Thyroid gland (tissue), 4 donors: Measurements from ENCODE around the gene BMP8A.

Experiments
- POLR2A ChIP-seq, 2 donors: fragments of 450-650 bp; IDR thresholded peaks; one replicate each; pipeline ENCODE4 v1.6.1; 2017; ENCODE audit warnings: antibody characterized with exemption in 2 of 2, mild to moderate bottlenecking in 2 of 2, moderate library complexity in 1 of 2
- TF ChIP-seq, protein P1 (sequence below), 6 experiments: fragments of 200-600 bp in 3 of 6; fragments of 450-650 bp in 3 of 6; sonication (generic) in 3 of 6; IDR thresholded peaks; one replicate each; pipeline ENCODE4 v1.5.1; 2016 to 2019; ENCODE audit warnings: antibody characterized with exemption in 6 of 6, mild to moderate bottlenecking in 2 of 6, inconsistent platforms in 1 of 6, moderate library complexity in 1 of 6

DNA sequence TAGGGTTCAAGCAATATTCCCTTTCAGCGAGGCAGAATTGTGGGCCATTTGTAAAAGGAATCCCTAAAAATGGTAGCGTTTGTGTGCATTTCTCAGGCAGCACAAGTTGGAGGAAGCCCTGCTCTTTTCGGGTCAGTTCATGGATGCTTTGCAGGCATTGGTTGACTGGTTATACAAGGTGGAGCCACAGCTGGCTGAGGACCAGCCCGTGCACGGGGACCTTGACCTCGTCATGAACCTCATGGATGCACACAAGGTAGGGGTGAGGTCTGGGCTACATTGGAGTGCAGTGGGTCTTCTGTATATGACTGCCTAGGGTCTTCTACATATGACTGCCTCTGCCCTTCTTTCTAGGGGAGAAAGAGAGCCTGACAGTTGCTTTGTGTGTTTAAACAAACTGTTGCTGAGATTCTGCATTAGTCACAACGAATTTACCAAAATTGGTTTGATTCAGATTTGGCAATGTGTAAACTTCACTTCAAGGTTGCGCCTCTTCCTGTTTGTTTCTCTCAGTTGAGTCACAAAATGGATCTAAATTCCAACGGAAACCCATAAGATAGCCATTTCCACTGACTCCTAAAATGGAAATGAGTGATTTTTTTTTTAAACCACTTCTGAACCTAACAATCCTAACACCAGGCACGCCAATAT is 40.4 kb upstream of the BMP8A start:
- TF ChIP-seq, protein P1, sequence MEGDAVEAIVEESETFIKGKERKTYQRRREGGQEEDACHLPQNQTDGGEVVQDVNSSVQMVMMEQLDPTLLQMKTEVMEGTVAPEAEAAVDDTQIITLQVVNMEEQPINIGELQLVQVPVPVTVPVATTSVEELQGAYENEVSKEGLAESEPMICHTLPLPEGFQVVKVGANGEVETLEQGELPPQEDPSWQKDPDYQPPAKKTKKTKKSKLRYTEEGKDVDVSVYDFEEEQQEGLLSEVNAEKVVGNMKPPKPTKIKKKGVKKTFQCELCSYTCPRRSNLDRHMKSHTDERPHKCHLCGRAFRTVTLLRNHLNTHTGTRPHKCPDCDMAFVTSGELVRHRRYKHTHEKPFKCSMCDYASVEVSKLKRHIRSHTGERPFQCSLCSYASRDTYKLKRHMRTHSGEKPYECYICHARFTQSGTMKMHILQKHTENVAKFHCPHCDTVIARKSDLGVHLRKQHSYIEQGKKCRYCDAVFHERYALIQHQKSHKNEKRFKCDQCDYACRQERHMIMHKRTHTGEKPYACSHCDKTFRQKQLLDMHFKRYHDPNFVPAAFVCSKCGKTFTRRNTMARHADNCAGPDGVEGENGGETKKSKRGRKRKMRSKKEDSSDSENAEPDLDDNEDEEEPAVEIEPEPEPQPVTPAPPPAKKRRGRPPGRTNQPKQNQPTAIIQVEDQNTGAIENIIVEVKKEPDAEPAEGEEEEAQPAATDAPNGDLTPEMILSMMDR (IDR thresholded peaks at IDR 0.05): no peak
- no peak for TF ChIP-seq POLR2A (IDR thresholded peaks at IDR 0.05)
